Endothelial cell of umbilical vein (primary cell): ENCODE results near the gene HHATL. TPM values are rescaled to one million over a fixed set of nuclear protein-coding genes. Genes with fewer than 3 reads are reported as not detected.

Experiments
- BruUV-seq: library from RNA; stranded (reverse); fragments of 400-500 nt; replicated peaks from 2 replicates; lab custom pipeline; 2021; lab: Mats Ljungman, UMichigan
- CTCF ChIA-PET: fragments of 300-600, 350-600 bp; sonication (Branson Sonifier 250); formaldehyde crosslinking; loops from one replicate; lab custom pipeline; 2021; ENCODE audit warnings: antibody characterized with exemption, inconsistent platforms; lab: Charles Lee
- POLR2A ChIA-PET: fragments of 300-600, 350-600 bp; sonication (Branson Sonifier 250); formaldehyde crosslinking; loops from one replicate; lab custom pipeline; 2021; ENCODE audit warnings: antibody characterized with exemption, inconsistent platforms; lab: Charles Lee
- DNase-seq: peaks from one replicate; pipeline ENCODE4 v3.0.0-alpha.2; 2011; ENCODE audit warnings: low read depth, low spot score
- FAIRE-seq: peaks from 2 replicates; lab custom pipeline; 2011; peaks lifted over from hg19 to GRCh38; lab: Jason Lieb, UNC
- H2AFZ ChIP-seq: 2 replicates; pipeline ENCODE4 v1.6.0; 2012; ENCODE audit warnings: low read depth, low read length, control low read depth, inconsistent platforms
- H3K27ac ChIP-seq: 2 replicates; pipeline ENCODE4 v1.5.1; 2011; ENCODE audit warnings: low read depth, mild to moderate bottlenecking, control low read depth, low read length, moderate library complexity; ENCODE audit not compliant: insufficient read depth
- H3K27me3 ChIP-seq, 2 experiments: 2 replicates each; pipeline versions ENCODE4 v1.6.0 to v1.6.1; 2011; ENCODE audit warnings: low read length in 2 of 2, mixed read lengths in 1 of 2; ENCODE audit not compliant: control insufficient read depth in 2 of 2, insufficient read depth in 2 of 2
- H3K36me3 ChIP-seq, 2 experiments: 2 replicates in 1 of 2; 3 replicates in 1 of 2; pipeline ENCODE4 v1.5.1; 2011; ENCODE audit warnings: low read length in 2 of 2, mild to moderate bottlenecking in 1 of 2, moderate library complexity in 1 of 2; ENCODE audit not compliant: control insufficient read depth in 2 of 2, insufficient read depth in 2 of 2; ENCODE audit errors: extremely low read depth in 1 of 2
- H3K4me1 ChIP-seq: 3 replicates; pipeline ENCODE4 v1.5.1; 2011; ENCODE audit warnings: mild to moderate bottlenecking, low read length; ENCODE audit not compliant: control insufficient read depth, insufficient read depth; ENCODE audit errors: extremely low read depth
- H3K4me2 ChIP-seq: 2 replicates; pipeline ENCODE4 v1.6.1; 2011; ENCODE audit warnings: low read length, control low read depth, mixed read lengths; ENCODE audit not compliant: insufficient read depth
- H3K4me3 ChIP-seq, 3 experiments: fragments of 200-600 bp in 1 of 3; sonication (generic), shearing (Covaris generic) in 1 of 3; replicated peaks in 1 of 3; 2 replicates each; pipeline ENCODE4 v1.5.1; 2011 to 2016; ENCODE audit warnings: control low read depth in 3 of 3, low read length in 3 of 3, mild to moderate bottlenecking in 2 of 3, inconsistent platforms in 1 of 3, low read depth in 1 of 3, moderate library complexity in 1 of 3; ENCODE audit not compliant: insufficient read depth in 1 of 3
- H3K79me2 ChIP-seq: 2 replicates; pipeline ENCODE4 v1.6.0; 2012; ENCODE audit warnings: low read length, inconsistent platforms; ENCODE audit not compliant: control insufficient read depth, insufficient read depth
- H3K9ac ChIP-seq: replicated peaks from 2 replicates; pipeline ENCODE3; 2011; ENCODE audit warnings: low read length, control low read depth; ENCODE audit not compliant: insufficient read depth; ENCODE audit errors: extremely low read depth
- H3K9me1 ChIP-seq: replicated peaks from 3 replicates; pipeline ENCODE4 v1.6.0; 2011; ENCODE audit warnings: mild to moderate bottlenecking, low read length; ENCODE audit not compliant: control insufficient read depth, insufficient read depth; ENCODE audit errors: extremely low read depth
- H3K9me3 ChIP-seq: replicated peaks from 2 replicates; pipeline ENCODE4 v1.5.1; 2012; ENCODE audit warnings: low read length, inconsistent platforms; ENCODE audit not compliant: control insufficient read depth, insufficient read depth
- H4K20me1 ChIP-seq: replicated peaks from 2 replicates; pipeline ENCODE3; 2011; ENCODE audit warnings: mild to moderate bottlenecking, low read length; ENCODE audit not compliant: control insufficient read depth, insufficient read depth; ENCODE audit errors: extremely low read depth
- CTCF ChIP-seq, 2 donors: IDR thresholded peaks; 1 replicate in 1 of 2; 2 replicates in 1 of 2; pipeline ENCODE4 v1.5.1; 2011; ENCODE audit warnings: low read length in 2 of 2, mild to moderate bottlenecking in 2 of 2, moderate library complexity in 2 of 2, control low read depth in 1 of 2, inconsistent platforms in 1 of 2, low read depth in 1 of 2; ENCODE audit not compliant: insufficient read depth in 1 of 2; ENCODE audit errors: extremely low read depth in 1 of 2
- EZH2 ChIP-seq: IDR thresholded peaks from 2 replicates; pipeline ENCODE4 v1.6.1; 2012; ENCODE audit warnings: borderline replicate concordance, low read depth, mild to moderate bottlenecking, moderate library complexity, low read length, inconsistent platforms; ENCODE audit not compliant: severe bottlenecking
- FOS ChIP-seq: IDR thresholded peaks from 2 replicates; pipeline ENCODE4 v1.6.1; 2011; ENCODE audit warnings: mild to moderate bottlenecking, low read length, moderate library complexity, borderline replicate concordance; ENCODE audit not compliant: insufficient read depth
- GATA2 ChIP-seq: IDR thresholded peaks from 2 replicates; pipeline ENCODE4 v1.7.0; 2011; ENCODE audit warnings: low read depth, mild to moderate bottlenecking, moderate library complexity, mixed read lengths, low read length; ENCODE audit not compliant: insufficient read length, insufficient read depth
- JUN ChIP-seq: IDR thresholded peaks from 2 replicates; pipeline ENCODE4 v1.6.1; 2011; ENCODE audit warnings: borderline replicate concordance, low read depth; ENCODE audit not compliant: insufficient read length, insufficient read depth
- MAX ChIP-seq: IDR thresholded peaks from 2 replicates; pipeline ENCODE4 v1.6.1; 2011; ENCODE audit not compliant: insufficient read depth, insufficient read length
- MYC ChIP-seq: IDR thresholded peaks from one replicate; pipeline ENCODE4 v1.6.1; 2011; ENCODE audit warnings: mild to moderate bottlenecking, low read depth, low read length
- POLR2A ChIP-seq: IDR thresholded peaks from 2 replicates; pipeline ENCODE4 v1.6.1; 2012; ENCODE audit warnings: low read depth, mild to moderate bottlenecking, control low read depth, low read length
- POLR2AphosphoS5 ChIP-seq: IDR thresholded peaks from 2 replicates; pipeline ENCODE4 v1.6.1; 2012; ENCODE audit warnings: low read depth, mild to moderate bottlenecking, control low read depth, low read length, moderate library complexity; ENCODE audit not compliant: insufficient read depth
- dilution Hi-C: fragments of 300-500 bp; cut with MboI; formaldehyde crosslinking; loops from one replicate; pipeline ENCODE4 v1.15.0; 2019; ENCODE audit warnings: low sequenced_read_pairs; ENCODE audit not compliant: extremely low pct_ligation_motif_present
- intact Hi-C: fragments of 100-400 bp; cut with micrococcal nuclease; formaldehyde crosslinking; loops from one replicate; pipeline ENCODE4 v1.10.0; 2022
- polyA plus RNA-seq, 4 experiments: library from polyadenylated mRNA; depleted of rRNA in 3 of 4; stranded (reverse) in 3 of 4; unstranded in 1 of 4; fragments of >200 nt; gene quantifications; 2 replicates each; pipeline versions ENCODE4 v1.2.1 to v1.2.3, GENCODE V29; 2011 to 2012; ENCODE audit warnings: missing spikeins in 1 of 4
- total RNA-seq: library from RNA; stranded (reverse); gene quantifications from 2 replicates; pipeline ENCODE4 v1.2.3, GENCODE V29; 2021

HHATL gene
- total and polyA plus RNA-seq, 2 donors (not counting 3 experiments of a cell fraction or from before 2014, with no cell fraction given): not detected

- BruUV-seq: no TSS peak
- Histone ChIP-seq H3K4me1 (no peaks in the 10 kb centered on the region), H3K27me3 (no peaks in the 10 kb centered on the region), H3K4me3 (no peak overlapping the region), H3K4me2 (no peak overlapping the region), H3K9me1 (no peaks in the 10 kb centered on the region), H3K9ac (no peak overlapping the region), H3K36me3 (no peaks in the 10 kb centered on the region), H3K9me3 (no peaks in the 10 kb centered on the region), H2AFZ (no peak overlapping the region), H3K79me2 (no peaks in the 10 kb centered on the region), H3K27ac (no peak overlapping the region), H4K20me1 (no peaks in the 10 kb centered on the region)
- intact Hi-C loops: no loop called here
- ChIA-PET POLR2A (no interaction called here), CTCF (interaction anchor here (1.2 kb wide), 1 partner anchor 44 kb away, joined by 3 read pairs; no protein-coding TSS in a partner anchor)
- dilution Hi-C loops: no loop called here
- no peak for FAIRE-seq
- TF ChIP-seq FOS (no peak), MAX (no peak), GATA2 (no peak), EZH2 (no peak)
- DNase-seq: no peak
Observed at GRCh38 chr3:42700366-42701288, 2.0 kb downstream of the HHATL start.

- CTCF ChIA-PET: no interaction called here
- H3K27me3 ChIP-seq: no peaks in the 10 kb centered on the region
- POLR2A ChIA-PET: no interaction called here
- no peak overlapping the region for H3K27ac ChIP-seq
- intact Hi-C loops: no loop called here
- no peak overlapping the region for H3K4me2 ChIP-seq
- DNase-seq: no peak
- H3K9me1 ChIP-seq: no peaks in the 10 kb centered on the region
- no peaks in the 10 kb centered on the region for H3K9me3 ChIP-seq
- dilution Hi-C loops: no loop called here
- FAIRE-seq: no peak
- H3K36me3 ChIP-seq: no peaks in the 10 kb centered on the region
- no peak overlapping the region for H3K4me3 ChIP-seq
- H3K9ac ChIP-seq: no peak overlapping the region
- TF ChIP-seq CTCF (IDR thresholded peaks at IDR 0.05; ENCODE audit: extremely low read depth in 1 of 2, insufficient read depth in 1 of 2, low read depth in 1 of 2, low read length in 2 of 2) (no peak), POLR2A (no peak), EZH2 (no peak), JUN (no peak), GATA2 (no peak), MYC (no peak), FOS (no peak), MAX (no peak), POLR2AphosphoS5 (no peak)
- H2AFZ ChIP-seq: no peak overlapping the region
- H3K4me1 ChIP-seq: no peaks in the 10 kb centered on the region
- H4K20me1 ChIP-seq: no peaks in the 10 kb centered on the region
- H3K79me2 ChIP-seq: no peaks in the 10 kb centered on the region
- BruUV-seq: no TSS peak
Observed at GRCh38 chr3:42699511-42699971, 3.1 kb downstream of the HHATL start.
